HepG2 (cell line): ENCODE results near the gene LTA. TPM values are rescaled to one million over a fixed set of nuclear protein-coding genes. Genes with fewer than 3 reads are reported as not detected.
A peak's percentile ranks its signal among the peaks of the same experiment; 100 is the strongest.

Experiments used
- AHDC1 ChIP-seq: sonication (generic); formaldehyde crosslinking; IDR thresholded peaks from 2 replicates; pipeline ENCODE4 v1.5.1; 2020; ENCODE audit warnings: mild to moderate bottlenecking, missing genetic modification reagents, borderline replicate concordance
- CREB1 ChIP-seq, 2 experiments: fragments of 450-650 bp in 1 of 2; IDR thresholded peaks; 2 replicates each; pipeline ENCODE4 v1.6.1; 2016 to 2017; ENCODE audit warnings: control low read depth in 1 of 2, mild to moderate bottlenecking in 1 of 2, missing compliant biosample characterization in 1 of 2, missing genetic modification characterization in 1 of 2
- DBP ChIP-seq: sonication (generic); formaldehyde crosslinking; IDR thresholded peaks from 2 replicates; pipeline ENCODE4 v1.4.0; 2020; ENCODE audit warnings: missing genetic modification reagents; ENCODE audit errors: not compliant biosample characterization
- FOXA1 ChIP-seq, 2 experiments: fragments of 450-650 bp in 1 of 2; sonication (generic) in 1 of 2; formaldehyde crosslinking in 1 of 2; IDR thresholded peaks; 2 replicates each; pipeline versions ENCODE4 v1.4.0 to v1.6.1; 2016 to 2020; ENCODE audit warnings: missing genetic modification reagents in 1 of 2
- GLI4 ChIP-seq: sonication (generic); formaldehyde crosslinking; IDR thresholded peaks from 2 replicates; pipeline ENCODE4 v1.5.1; 2020; ENCODE audit warnings: missing genetic modification reagents, mild to moderate bottlenecking, moderate library complexity, borderline replicate concordance
- HBP1 ChIP-seq: IDR thresholded peaks from 2 replicates; pipeline ENCODE4 v1.6.1; 2016; ENCODE audit warnings: low read depth, control low read depth
- MIER2 ChIP-seq: IDR thresholded peaks from 2 replicates; pipeline ENCODE4 v1.6.1; 2016; ENCODE audit warnings: missing biosample characterization, missing genetic modification reagents
- NFKB2 ChIP-seq: sonication (generic); formaldehyde crosslinking; IDR thresholded peaks from 2 replicates; pipeline ENCODE4 v1.4.0; 2020; ENCODE audit warnings: missing genetic modification reagents, borderline replicate concordance
- PCBP2 ChIP-seq: fragments of 200-400 bp; formaldehyde crosslinking; optimal IDR thresholded peaks from 2 replicates; pipeline ENCODE3; 2018; ENCODE audit warnings: low read length, low read depth; ENCODE audit not compliant: poor library complexity, severe bottlenecking
- RBFOX2 ChIP-seq: fragments of 200-400 bp; formaldehyde crosslinking; IDR thresholded peaks from 2 replicates; pipeline ENCODE4 v1.6.1; 2017; ENCODE audit warnings: low read depth, mild to moderate bottlenecking, low read length
- RFX3 ChIP-seq: IDR thresholded peaks from 2 replicates; pipeline ENCODE4 v1.6.1; 2016; ENCODE audit warnings: missing biosample characterization, missing genetic modification reagents
- SAP130 ChIP-seq: IDR thresholded peaks from 2 replicates; pipeline ENCODE4 v1.6.1; 2016; ENCODE audit warnings: low read depth
- SMYD3 ChIP-seq: sonication (generic); formaldehyde crosslinking; IDR thresholded peaks from 2 replicates; pipeline ENCODE4 v1.8.1; 2023; ENCODE audit warnings: mild to moderate bottlenecking, missing genetic modification reagents
- SP4 ChIP-seq: sonication (generic); formaldehyde crosslinking; IDR thresholded peaks from 2 replicates; pipeline ENCODE4 v1.8.1; 2023; ENCODE audit warnings: mild to moderate bottlenecking, missing genetic modification reagents
- TBX2 ChIP-seq: sonication (generic); formaldehyde crosslinking; IDR thresholded peaks from 2 replicates; pipeline ENCODE4 v1.5.0; 2020; ENCODE audit warnings: missing genetic modification reagents, mild to moderate bottlenecking, borderline replicate concordance
- TRIM22 ChIP-seq: fragments of 450-650 bp; IDR thresholded peaks from 2 replicates; pipeline ENCODE4 v1.6.1; 2017
- ZFX ChIP-seq: sonication (generic); formaldehyde crosslinking; IDR thresholded peaks from 2 replicates; pipeline ENCODE4 v1.4.0; 2020; ENCODE audit warnings: mild to moderate bottlenecking, low read depth, missing genetic modification reagents, moderate library complexity
- ZNF496 ChIP-seq: sonication (generic); formaldehyde crosslinking; IDR thresholded peaks from 2 replicates; pipeline ENCODE4 v1.8.1; 2023; ENCODE audit warnings: mild to moderate bottlenecking, moderate library complexity, missing genetic modification reagents; ENCODE audit not compliant: insufficient replicate concordance
- ZNF660 ChIP-seq: sonication (generic); formaldehyde crosslinking; IDR thresholded peaks from 2 replicates; pipeline ENCODE4 v1.5.1; 2020; ENCODE audit warnings: mild to moderate bottlenecking, low read depth, missing genetic modification reagents, borderline replicate concordance
- ZNF75D ChIP-seq: sonication (generic); formaldehyde crosslinking; IDR thresholded peaks from 2 replicates; pipeline ENCODE4 v1.8.1; 2023; ENCODE audit warnings: missing genetic modification reagents, mild to moderate bottlenecking, borderline replicate concordance
- ZNF788 ChIP-seq: sonication (generic); formaldehyde crosslinking; IDR thresholded peaks from 2 replicates; pipeline ENCODE4 v1.5.0; 2020; ENCODE audit warnings: mild to moderate bottlenecking, missing genetic modification reagents, borderline replicate concordance
- polyA plus RNA-seq, 8 experiments: library from polyadenylated mRNA; depleted of rRNA in 3 of 8; stranded (reverse) in 7 of 8; unstranded in 1 of 8; fragments of >200 nt; fragmentation: Illumina TruSeq in 4 of 8; extraction: Trizol in 4 of 8; gene quantifications; 2 replicates each; pipeline versions ENCODE4 v1.2.1 to v1.2.3, GENCODE V29; 2011 to 2016; ENCODE audit warnings: low read depth in 4 of 8, missing spikeins in 1 of 8, mixed read lengths in 1 of 8; ENCODE audit not compliant: insufficient read depth in 1 of 8
- total RNA-seq, 5 experiments: library from RNA; depleted of rRNA; stranded (reverse); fragments of >200 nt; fragmentation: Illumina TruSeq; extraction: Trizol; gene quantifications; 2 replicates each; pipeline ENCODE4 v1.2.3, GENCODE V29; 2016; ENCODE audit warnings: low read depth in 1 of 5

LTA gene
- total and polyA plus RNA-seq, 2 of the 13 experiments (the other 11 are each of a cell fraction or from before 2014, with no cell fraction given), result 0.09 TPM; not detected in 1

- TF ChIP-seq AHDC1 (CRISPR knock-in tag) (no peak), SP4 (peak; percentile 59; the same call in 1 of the 2 replicates), DBP (CRISPR knock-in tag) (no peak), ZNF660 (no peak), PCBP2 (peak; percentile 45), MIER2 (CRISPR knock-in tag) (no peak), ZNF75D (CRISPR knock-in tag) (no peak), ZFX (CRISPR knock-in tag) (no peak), FOXA1 (IDR thresholded peaks at IDR 0.05) (no peak), FOXA1 (CRISPR knock-in tag; IDR thresholded peaks at IDR 0.05) (no peak), ZNF496 (CRISPR knock-in tag) (no peak), ZNF788 (no peak), RFX3 (CRISPR knock-in tag) (no peak), SAP130 (CRISPR knock-in tag) (0 out of 2 replicates have a peak, but pooled peaks have one; percentile 7), TBX2 (CRISPR knock-in tag) (no peak), SMYD3 (CRISPR knock-in tag) (no peak), CREB1 (IDR thresholded peaks at IDR 0.05) (no peak), CREB1 (CRISPR knock-in tag; IDR thresholded peaks at IDR 0.05) (no peak), GLI4 (CRISPR knock-in tag) (no peak), HBP1 (0 out of 2 replicates have a peak, but pooled peaks have one; percentile 45), NFKB2 (CRISPR knock-in tag) (peak; percentile 54; the same call in 1 of the 2 replicates), TRIM22 (no peak), RBFOX2 (no peak)
These were observed 43.2 kb upstream of the LTA start, which contains the start of gene MCCD1 (continued) for GRCh38 chr6:31528821-31529328.
